KMS-11 (cell line): ENCODE data around the gene POLE.

ENCODE experiments used
- H2AFZ ChIP-seq: fragments of 200-600 bp; sonication (generic); 2 replicates; pipeline ENCODE4 v1.6.1; 2016; ENCODE audit warnings: antibody characterized with exemption, mixed run types, low read depth
- H3K27ac ChIP-seq: fragments of 200-600 bp; sonication (generic); 2 replicates; pipeline ENCODE4 v1.6.1; 2016; ENCODE audit warnings: mild to moderate bottlenecking, mixed run types
- H3K27me3 ChIP-seq: fragments of 200-600 bp; sonication (generic); 2 replicates; pipeline ENCODE4 v1.6.1; 2017; ENCODE audit warnings: mild to moderate bottlenecking, low read depth, mixed run types, moderate library complexity; ENCODE audit not compliant: insufficient read depth
- H3K36me3 ChIP-seq: fragments of 200-600 bp; sonication (generic); 2 replicates; pipeline ENCODE4 v1.6.1; 2017; ENCODE audit warnings: mild to moderate bottlenecking, mixed run types; ENCODE audit not compliant: insufficient read depth
- H3K4me1 ChIP-seq: fragments of 200-600 bp; sonication (generic); 2 replicates; pipeline ENCODE4 v1.6.1; 2016; ENCODE audit warnings: mild to moderate bottlenecking, low read depth, mixed run types; ENCODE audit not compliant: poor library complexity, severe bottlenecking
- H3K4me2 ChIP-seq: fragments of 200-600 bp; sonication (generic); 2 replicates; pipeline ENCODE4 v1.7.0; 2016; ENCODE audit warnings: mild to moderate bottlenecking, mixed run types
- H3K4me3 ChIP-seq: fragments of 200-600 bp; sonication (generic); IDR thresholded peaks from 2 replicates; pipeline ENCODE4 v1.6.1; 2017; ENCODE audit warnings: low read depth, low read length, mixed read lengths; ENCODE audit not compliant: insufficient read depth
- H3K79me2 ChIP-seq: fragments of 200-600 bp; sonication (generic); 2 replicates; pipeline ENCODE4 v1.6.1; 2016; ENCODE audit warnings: low read depth, mixed run types; ENCODE audit not compliant: insufficient read depth
- H3K9ac ChIP-seq: fragments of 200-600 bp; sonication (generic); 2 replicates; pipeline ENCODE4 v1.6.1; 2016; ENCODE audit warnings: mild to moderate bottlenecking, mixed run types
- H4K20me1 ChIP-seq: fragments of 200-600 bp; sonication (generic); 2 replicates; pipeline ENCODE4 v1.6.1; 2016; ENCODE audit warnings: mild to moderate bottlenecking, mixed run types; ENCODE audit not compliant: insufficient read depth
- CTCF ChIP-seq: fragments of 200-600 bp; sonication (generic); conservative IDR thresholded peaks from 2 replicates; pipeline ENCODE4 v1.6.1; 2017; ENCODE audit warnings: low read depth, mild to moderate bottlenecking, antibody characterized with exemption, low read length, moderate library complexity, mixed read lengths

The POLE gene

GRCh38 chr12:132687211-132688164 is at the start of gene POLE, which contains the start of gene PXMP2:
Gene POLE, minus strand, starts transcription at chr12:132687342. Its CDS starts 27 bp downstream, at chr12:132687315.
Gene PXMP2, plus strand, starts transcription at chr12:132687587. Its CDS starts 84 bp downstream, at chr12:132687671.
- no peaks in the 10 kb centered on the region for H3K4me1 ChIP-seq
- H3K4me3 ChIP-seq, result no peak within 1 kb of the TSS
- TF ChIP-seq CTCF, result no peak
- no peaks in the 10 kb centered on the region for H3K36me3 ChIP-seq
- peak within 1 kb of the TSS; percentile 64; the same call in 1 of the 2 replicates for H3K9ac ChIP-seq
- H3K4me2 ChIP-seq, result peak within 1 kb of the TSS; percentile 29; the same call in 1 of the 2 replicates
- H4K20me1 ChIP-seq, result no peaks in the 10 kb centered on the region
- peak within 1 kb of the TSS; percentile 43; the same call in 1 of the 2 replicates for H3K27ac ChIP-seq
- peak within 1 kb of the TSS; percentile 18; the same call in 1 of the 2 replicates for H2AFZ ChIP-seq
- peaks cover 23% of the 10 kb centered on the region for H3K79me2 ChIP-seq
- no peaks in the 10 kb centered on the region for H3K27me3 ChIP-seq

GRCh38 chr12:132736913-132737312 is 49.8 kb upstream of the POLE start:
- Histone ChIP-seq H3K36me3 (no peaks in the 10 kb centered on the region; the same call in 1 of the 2 replicates), H4K20me1 (no peaks in the 10 kb centered on the region), H3K4me1 (no peaks in the 10 kb centered on the region), H2AFZ (no peak overlapping the region), H3K79me2 (no peaks in the 10 kb centered on the region), H3K9ac (no peak overlapping the region), H3K4me3 (no peak overlapping the region), H3K27me3 (no peaks in the 10 kb centered on the region), H3K4me2 (no peak overlapping the region), H3K27ac (no peak overlapping the region)
- no peak for TF ChIP-seq CTCF

GRCh38 chr12:132736378-132736777 is 49.2 kb upstream of the POLE start:
- TF ChIP-seq CTCF, result no peak
- H3K4me1 ChIP-seq, result no peaks in the 10 kb centered on the region
- H3K9ac ChIP-seq, result no peak overlapping the region
- H3K27ac ChIP-seq, result no peak overlapping the region
- H3K4me3 ChIP-seq, result no peak overlapping the region
- no peaks in the 10 kb centered on the region for H3K79me2 ChIP-seq
- no peaks in the 10 kb centered on the region for H3K27me3 ChIP-seq
- no peak overlapping the region for H2AFZ ChIP-seq
- no peaks in the 10 kb centered on the region for H4K20me1 ChIP-seq
- H3K4me2 ChIP-seq, result no peak overlapping the region
- H3K36me3 ChIP-seq, result no peaks in the 10 kb centered on the region; the same call in 1 of the 2 replicates

- no peaks in the 10 kb centered on the region for H3K27me3 ChIP-seq
- H3K79me2 ChIP-seq, result no peaks in the 10 kb centered on the region
- H3K4me2 ChIP-seq, result no peak overlapping the region
- H3K4me1 ChIP-seq, result no peaks in the 10 kb centered on the region
- no peaks in the 10 kb centered on the region for H4K20me1 ChIP-seq
- no peak for TF ChIP-seq CTCF
- no peak overlapping the region for H3K27ac ChIP-seq
- H3K4me3 ChIP-seq, result no peak overlapping the region
- no peak overlapping the region for H3K9ac ChIP-seq
- H2AFZ ChIP-seq, result no peak overlapping the region
- H3K36me3 ChIP-seq, result no peaks in the 10 kb centered on the region; the same call in 1 of the 2 replicates
Measured at GRCh38 chr12:132735496-132735895, 48.4 kb upstream of the POLE start.
